Heart right ventricle (tissue), 16 donors: Measurements from ENCODE around the gene PLCB1. TPM values are rescaled to one million over a fixed set of nuclear protein-coding genes. Genes with fewer than 3 reads are reported as not detected.

Experiments
- ATAC-seq, 8 donors: fragments of 200-7000 bp; cut with Tn5 transposase; one replicate each; pipeline ENCODE4 v1.9.1; 2020; ENCODE audit warnings: mild to moderate bottlenecking in 8 of 8, moderate library complexity in 8 of 8, moderate number of reproducible peaks in 1 of 8
- DNase-seq, 2 donors: peaks; one replicate each; pipeline ENCODE4 v3.0.0-alpha.2; 2020
- H3K27ac ChIP-seq, 10 donors: fragments of 200-600 bp; sonication (generic) in 2 of 10; one replicate each; pipeline versions ENCODE4 v1.5.0 to v1.8.0; 2020 to 2022; ENCODE audit warnings: mild to moderate bottlenecking in 3 of 10
- H3K27me3 ChIP-seq, 7 donors: fragments of 200-600 bp; one replicate each; pipeline ENCODE4 v1.8.0; 2021 to 2022; ENCODE audit warnings: mild to moderate bottlenecking in 2 of 7
- H3K36me3 ChIP-seq, 9 donors: fragments of 200-600 bp; sonication (generic) in 1 of 9; one replicate each; pipeline versions ENCODE4 v1.5.0 to v1.8.0; 2020 to 2022; ENCODE audit warnings: mild to moderate bottlenecking in 2 of 9
- H3K4me1 ChIP-seq, 9 donors: fragments of 200-600 bp; sonication (generic) in 1 of 9; one replicate each; pipeline versions ENCODE4 v1.5.0 to v1.8.0; 2020 to 2022; ENCODE audit warnings: mild to moderate bottlenecking in 4 of 9
- H3K4me3 ChIP-seq, 10 donors: fragments of 200-600 bp; sonication (generic) in 2 of 10; one replicate each; pipeline versions ENCODE4 v1.5.0 to v1.8.0; 2020 to 2022; ENCODE audit warnings: mild to moderate bottlenecking in 7 of 10, moderate library complexity in 2 of 10
- H3K9me3 ChIP-seq, 11 donors: fragments of 200-600 bp in 10 of 11; sonication (generic) in 2 of 11; one replicate each; pipeline versions ENCODE4 v1.5.0 to v1.8.0; 2013 to 2022; ENCODE audit warnings: mild to moderate bottlenecking in 2 of 11, control low read depth in 1 of 11, moderate library complexity in 1 of 11
- WGBS, 2 donors: extraction: QIAGEN DNeasy Blood & Tissue Kit; methylation state at CpG; one replicate each; pipeline ENCODE4 v1.1.7; 2013; ENCODE audit warnings: inconsistent platforms in 1 of 2; 5-methylcytosine and 5-hydroxymethylcytosine counted together
- intact Hi-C, 10 donors: fragments of 100-400 bp; cut with DNase I; formaldehyde crosslinking; loops; one replicate each; pipeline versions ENCODE4 v1.11.1 to v1.14.2; 2022
- polyA plus RNA-seq, 2 donors: library from polyadenylated mRNA; stranded (reverse); fragments of 200-250 nt; gene quantifications; one replicate each; pipeline ENCODE4 v1.2.3, GENCODE V29; 2013
- total RNA-seq, 10 donors: library from RNA; stranded (reverse); fragmentation: NEBNext Ultra II Directional in 3 of 10; extraction: Animal tissue kit (Norgen Biotek cat#: 25700) in 3 of 10; gene quantifications; one replicate each; pipeline versions ENCODE4 v1.2.1 to v1.2.4, GENCODE V29; 2021 to 2023
- TF ChIP-seq, protein P1 (sequence below), 9 donors: fragments of 200-600 bp; sonication (generic) in 2 of 9; IDR thresholded peaks; one replicate each; pipeline versions ENCODE4 v1.5.0 to v1.8.0; 2021 to 2022; ENCODE audit warnings: antibody characterized with exemption in 9 of 9, mild to moderate bottlenecking in 5 of 9, moderate library complexity in 1 of 9
- donor health status: Arrhythmogenic right ventricular cardiomyopathy.
- donor health status: ischemic (EF 13 %, LVEDD 7.1; RV severe dilation, severe dysfunction).
- donor health status: healthy with polysubstance abuse.
- donor health status: DM: no; HTN: yes; CAD: no.
- donor health status: DM: no; HTN: no; CAD: no.
- donor health status: ischemic (EF 25% LVEDD 6.9; RV normal size, moderate dysfunction).
- donor health status: ischemic (EF 25% LVEDD 5.7; RV mildly dilated, moderate dysfunction).
- donor health status: healthy.
- donor health status: DM: yes; HTN: yes; CAD: no.
- donor health status: Ischemic cardiomyopathy.
- donor health status: ischemic (EF 35%, LVEDD 5.7; RV mildly dilated, moderate dysfunction).
- donor health status: nonischemic (EF 11% LVEDD 7.7; RV severe dilation, severe dysfunction).
- donor health status: DM: yes; HTN: yes; CAD: no.
- donor health status: PGD.
- donor health status: ischemic (EF 29% LVEDD 5.4; RV normal size, mild dysfunction).
- donor health status: nonischemic (EF 23%, LVEDD 6.1; RV moderate dilation, normal function).

Gene PLCB1
- total and polyA plus RNA-seq, 12 donors: 2.2 to 12.7 (median 7.1) TPM

DNA sequence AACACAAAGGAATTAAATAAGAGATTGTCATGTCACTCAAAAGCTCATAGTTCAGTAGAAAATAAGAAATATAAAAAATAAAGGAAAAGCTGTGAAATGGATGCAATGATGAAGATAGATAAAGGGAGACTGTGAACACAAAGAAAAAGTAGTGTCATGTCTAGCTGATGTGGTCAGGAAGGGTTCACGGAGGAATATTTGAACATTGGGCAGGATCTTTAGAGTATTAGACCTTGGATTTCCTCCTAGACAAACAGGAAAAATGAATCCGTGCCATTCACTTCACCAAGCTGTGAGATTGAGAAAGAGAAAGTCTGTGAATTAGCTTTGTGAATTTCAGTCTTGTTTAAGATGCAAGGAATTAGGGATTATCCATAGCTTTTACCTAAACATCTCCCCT lies 522.4 kb downstream of the PLCB1 start:
- no peak for DNase-seq
- Histone ChIP-seq H3K4me3 (no peak overlapping the region), H3K27me3 (no peaks in the 10 kb centered on the region), H3K9me3 (no peaks in the 10 kb centered on the region), H3K36me3 (peaks cover 0 to 1% (median 0%) of the 10 kb centered on the region in 9 donors), H3K4me1 (peaks cover 0 to 54% (median 18%) of the 10 kb centered on the region in 9 donors), H3K27ac (peak overlapping the region in 2 of 10 donors; percentile 66 to 76)
- ATAC-seq: no peak
- intact Hi-C loops: loop anchor here in 2 of 10 donors (10.0 kb wide), 2 partner anchors 50 to 110 kb away; no protein-coding TSS in a partner anchor
- WGBS, 2 donors: 57 to 67% methylated on average over 2 of the region's 2 CpGs
- TF ChIP-seq, protein P1, sequence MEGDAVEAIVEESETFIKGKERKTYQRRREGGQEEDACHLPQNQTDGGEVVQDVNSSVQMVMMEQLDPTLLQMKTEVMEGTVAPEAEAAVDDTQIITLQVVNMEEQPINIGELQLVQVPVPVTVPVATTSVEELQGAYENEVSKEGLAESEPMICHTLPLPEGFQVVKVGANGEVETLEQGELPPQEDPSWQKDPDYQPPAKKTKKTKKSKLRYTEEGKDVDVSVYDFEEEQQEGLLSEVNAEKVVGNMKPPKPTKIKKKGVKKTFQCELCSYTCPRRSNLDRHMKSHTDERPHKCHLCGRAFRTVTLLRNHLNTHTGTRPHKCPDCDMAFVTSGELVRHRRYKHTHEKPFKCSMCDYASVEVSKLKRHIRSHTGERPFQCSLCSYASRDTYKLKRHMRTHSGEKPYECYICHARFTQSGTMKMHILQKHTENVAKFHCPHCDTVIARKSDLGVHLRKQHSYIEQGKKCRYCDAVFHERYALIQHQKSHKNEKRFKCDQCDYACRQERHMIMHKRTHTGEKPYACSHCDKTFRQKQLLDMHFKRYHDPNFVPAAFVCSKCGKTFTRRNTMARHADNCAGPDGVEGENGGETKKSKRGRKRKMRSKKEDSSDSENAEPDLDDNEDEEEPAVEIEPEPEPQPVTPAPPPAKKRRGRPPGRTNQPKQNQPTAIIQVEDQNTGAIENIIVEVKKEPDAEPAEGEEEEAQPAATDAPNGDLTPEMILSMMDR (IDR thresholded peaks at IDR 0.05): no peak

DNA sequence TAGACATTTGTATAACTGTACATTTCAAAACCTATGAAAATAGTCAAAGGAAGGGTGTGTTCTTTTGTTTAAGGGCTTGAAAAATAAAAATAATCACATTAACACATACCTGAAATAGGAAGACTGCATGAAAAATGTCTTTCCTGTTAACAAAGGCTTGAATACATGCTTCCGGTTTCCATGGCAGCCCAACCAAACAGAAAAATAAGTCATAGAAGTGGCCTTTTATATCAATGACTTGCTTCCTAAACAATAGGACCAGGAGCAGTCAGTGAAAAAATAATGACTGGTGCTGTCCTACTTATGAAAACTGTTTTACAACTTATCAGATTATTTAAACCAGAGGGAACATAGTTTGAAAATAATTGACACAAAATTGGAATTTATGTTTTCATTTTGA lies 524.3 kb downstream of the PLCB1 start:
- no peaks in the 10 kb centered on the region for H3K36me3 ChIP-seq
- ATAC-seq: peak in 7 of 8 donors; percentile 38 to 87 (median 54)
- intact Hi-C loops: loop anchor here in 3 of 10 donors (2.0 to 10.0 kb wide), 3 partner anchors 52 to 114 kb away; no protein-coding TSS in a partner anchor
- H3K4me3 ChIP-seq: no peak overlapping the region
- WGBS, 2 donors: 66 to 74% methylated on average over 1 of the region's 1 CpG
- DNase-seq: peak in 1 of 2 donors; percentile 73
- peaks cover 0 to 50% (median 13%) of the 10 kb centered on the region in 9 donors for H3K4me1 ChIP-seq
- no peaks in the 10 kb centered on the region for H3K9me3 ChIP-seq
- no peaks in the 10 kb centered on the region for H3K27me3 ChIP-seq
- peak overlapping the region in 7 of 10 donors; percentile 28 to 76 (median 54) for H3K27ac ChIP-seq
- TF ChIP-seq, protein P1 (IDR thresholded peaks at IDR 0.05): no peak

DNA sequence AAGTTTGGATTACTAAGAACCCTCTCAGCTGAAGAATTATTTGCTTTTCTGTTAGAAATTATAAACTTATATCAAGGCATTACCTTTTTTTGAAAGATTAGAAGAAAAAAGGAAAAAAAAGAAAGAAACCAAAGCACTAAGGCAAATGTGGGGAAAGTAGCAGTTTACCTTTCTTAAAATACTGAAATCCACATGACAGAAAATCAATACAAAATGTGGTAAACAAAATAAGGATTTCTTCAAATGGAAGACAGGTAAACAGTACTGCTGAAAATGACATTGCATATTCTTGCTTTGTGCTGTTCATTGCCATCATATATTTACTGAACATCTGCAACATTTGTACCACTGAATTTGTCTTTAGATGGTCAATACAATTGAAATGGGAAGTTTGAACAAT lies 525.6 kb downstream of the PLCB1 start:
- no peaks in the 10 kb centered on the region for H3K36me3 ChIP-seq
- no peak for ATAC-seq
- DNase-seq: no peak
- peaks cover 0 to 40% (median 11%) of the 10 kb centered on the region in 9 donors for H3K4me1 ChIP-seq
- H3K4me3 ChIP-seq: no peak overlapping the region
- TF ChIP-seq, protein P1 (IDR thresholded peaks at IDR 0.05): no peak
- no peaks in the 10 kb centered on the region for H3K9me3 ChIP-seq
- intact Hi-C loops: loop anchor here in 3 of 10 donors (2.0 to 10.0 kb wide), 3 partner anchors 53 to 115 kb away; no protein-coding TSS in a partner anchor
- H3K27me3 ChIP-seq: no peaks in the 10 kb centered on the region
- peak overlapping the region in 6 of 10 donors; percentile 41 to 76 (median 60) for H3K27ac ChIP-seq

DNA sequence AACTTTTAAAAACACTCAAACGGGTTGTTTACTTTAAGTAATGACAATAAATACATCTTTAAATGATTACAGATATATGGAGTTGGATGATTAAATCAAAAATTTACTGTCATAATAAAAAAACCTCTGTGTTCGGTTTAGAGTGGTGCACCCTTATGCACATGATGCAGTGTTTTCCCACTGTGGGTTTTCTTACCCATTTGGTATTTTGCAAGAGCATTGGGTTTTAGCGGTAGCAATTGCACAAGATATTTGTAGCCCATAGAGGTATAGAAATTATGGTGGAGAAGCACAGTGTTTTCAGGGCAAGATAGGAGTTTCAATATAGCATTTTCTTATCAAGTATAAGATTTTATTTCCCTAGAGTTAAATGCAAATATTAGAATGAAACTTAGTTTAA lies 526.0 kb downstream of the PLCB1 start:
- H3K9me3 ChIP-seq: no peaks in the 10 kb centered on the region
- no peak for DNase-seq
- intact Hi-C loops: loop anchor here in 2 of 10 donors (10.0 kb wide), 2 partner anchors 53 to 113 kb away; no protein-coding TSS in a partner anchor

More for the DNA sequence above, 526.0 kb downstream of the PLCB1 start:
- H3K27me3 ChIP-seq: no peaks in the 10 kb centered on the region
- peaks cover 0 to 36% (median 11%) of the 10 kb centered on the region in 9 donors for H3K4me1 ChIP-seq
- H3K36me3 ChIP-seq: no peaks in the 10 kb centered on the region
- 91 to 93% methylated on average over 3 of the region's 3 CpGs for WGBS, 2 donors
- H3K4me3 ChIP-seq: no peak overlapping the region
- TF ChIP-seq, protein P1 (IDR thresholded peaks at IDR 0.05): no peak
- ATAC-seq: no peak
- no peak overlapping the region for H3K27ac ChIP-seq
